HG03097 (cell line): Measurements from ENCODE around the gene IKZF1.

Experiments
- ATAC-seq: cut with Tn5 transposase; IDR thresholded peaks from one replicate; pipeline ENCODE4 v1.9.1; 2021; ENCODE audit not compliant: unreplicated experiment, low FRiP score

The IKZF1 gene

DNA sequence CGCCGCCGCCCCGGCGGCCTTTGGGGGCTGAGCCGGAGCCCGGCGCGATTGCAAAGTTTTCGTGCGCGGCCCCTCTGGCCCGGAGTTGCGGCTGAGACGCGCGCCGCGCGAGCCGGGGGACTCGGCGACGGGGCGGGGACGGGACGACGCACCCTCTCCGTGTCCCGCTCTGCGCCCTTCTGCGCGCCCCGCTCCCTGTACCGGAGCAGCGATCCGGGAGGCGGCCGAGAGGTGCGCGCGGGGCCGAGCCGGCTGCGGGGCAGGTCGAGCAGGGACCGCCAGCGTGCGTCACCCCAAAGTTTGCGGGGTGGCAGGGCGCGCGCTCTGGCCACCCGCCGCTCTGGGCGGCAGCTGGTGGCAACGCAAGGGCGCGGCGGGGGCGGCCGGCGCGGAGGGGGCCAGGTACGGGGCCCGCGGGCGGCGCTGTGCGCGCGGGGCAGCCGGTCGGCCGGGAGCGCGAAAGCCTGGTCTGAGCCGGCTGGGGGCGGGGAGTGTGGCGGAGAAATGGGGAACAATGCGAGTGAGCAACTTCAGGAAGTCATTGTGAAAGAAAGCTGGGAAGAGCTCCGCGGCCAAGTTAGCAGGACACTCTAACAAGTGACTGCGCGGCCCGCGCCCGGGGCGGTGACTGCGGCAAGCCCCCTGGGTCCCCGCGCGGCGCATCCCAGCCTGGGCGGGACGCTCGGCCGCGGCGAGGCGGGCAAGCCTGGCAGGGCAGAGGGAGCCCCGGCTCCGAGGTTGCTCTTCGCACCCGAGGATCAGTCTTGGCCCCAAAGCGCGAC is at the start of gene IKZF1:
Gene IKZF1 (plus strand): TSS at position 588 of the 782 bp plus-strand sequence. CDS start 14,346 bp downstream, outside the sequence.
- no peak for ATAC-seq

DNA sequence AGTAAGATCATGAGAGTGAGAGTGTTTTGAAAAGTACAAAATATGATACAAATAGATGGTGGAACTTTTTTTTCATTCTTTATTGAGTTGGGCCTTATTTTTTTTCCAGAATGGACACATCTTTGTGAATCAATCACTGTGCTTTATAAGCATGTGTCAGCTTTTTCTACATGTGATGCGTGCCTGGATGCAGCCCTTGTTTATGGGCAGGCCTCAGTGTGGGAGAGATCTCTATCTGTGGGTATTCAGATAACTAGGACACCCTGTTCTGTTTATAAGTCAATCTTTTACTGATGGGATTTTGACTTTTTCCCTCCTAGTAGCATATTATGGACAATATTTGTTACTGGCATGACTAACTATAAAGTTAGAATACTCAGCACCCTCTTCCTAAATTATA is 42.9 kb upstream of the IKZF1 start:
- ATAC-seq: no peak

DNA sequence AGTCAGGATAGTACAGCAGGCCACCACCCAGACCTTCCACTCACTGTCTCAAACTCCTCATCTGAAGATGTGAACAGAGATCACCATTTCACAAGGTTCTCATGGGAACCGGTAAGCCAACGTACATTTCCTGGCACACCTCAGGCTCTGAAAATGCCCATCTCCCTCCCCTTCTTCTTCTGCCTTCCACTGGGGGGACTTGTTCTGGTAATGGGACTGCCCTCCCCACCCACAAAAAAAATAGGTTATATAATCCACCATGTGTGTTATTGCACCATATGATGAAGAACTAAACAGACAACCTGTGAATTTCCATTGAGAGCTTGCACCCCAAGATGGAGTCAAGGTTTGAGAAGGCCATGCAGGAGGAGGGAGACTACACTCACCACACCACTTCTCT is 42.1 kb upstream of the IKZF1 start:
- ATAC-seq: no peak

DNA sequence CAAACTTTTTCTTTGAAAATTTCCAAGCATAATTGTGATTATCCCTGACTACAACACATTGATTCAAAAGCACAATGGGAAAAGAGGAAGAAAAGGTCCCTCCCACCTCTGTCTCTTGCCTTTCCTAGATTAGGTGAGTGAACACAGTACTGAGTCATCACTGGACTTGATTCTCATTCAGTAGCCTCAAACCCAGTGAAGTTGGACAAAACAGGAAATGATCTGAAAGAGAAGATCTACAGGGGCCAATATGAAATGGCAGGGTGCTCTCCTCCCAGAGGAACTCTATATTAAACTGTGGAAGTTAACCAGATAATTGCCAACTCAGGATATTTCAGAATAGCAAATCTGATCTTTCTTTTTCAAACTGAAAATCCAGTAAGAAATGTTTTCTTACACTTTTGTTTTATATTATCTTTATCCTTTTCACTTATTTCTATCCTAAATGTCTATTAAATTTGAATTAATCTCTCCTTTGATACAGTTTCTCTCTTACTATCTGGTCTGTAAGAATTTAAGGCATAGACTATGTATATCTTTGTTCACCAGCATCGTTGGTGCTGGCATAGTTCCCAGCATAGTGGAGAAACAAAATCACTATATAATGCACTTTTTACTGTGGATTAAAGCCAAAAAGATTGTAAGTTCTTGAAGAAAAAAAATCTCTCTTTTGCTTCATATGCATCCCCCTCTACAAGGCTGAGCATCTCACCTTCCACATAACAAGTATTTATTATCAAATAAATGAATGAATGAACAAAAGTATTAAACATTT is 41.4 kb upstream of the IKZF1 start:
- ATAC-seq: peak; percentile 74

DNA sequence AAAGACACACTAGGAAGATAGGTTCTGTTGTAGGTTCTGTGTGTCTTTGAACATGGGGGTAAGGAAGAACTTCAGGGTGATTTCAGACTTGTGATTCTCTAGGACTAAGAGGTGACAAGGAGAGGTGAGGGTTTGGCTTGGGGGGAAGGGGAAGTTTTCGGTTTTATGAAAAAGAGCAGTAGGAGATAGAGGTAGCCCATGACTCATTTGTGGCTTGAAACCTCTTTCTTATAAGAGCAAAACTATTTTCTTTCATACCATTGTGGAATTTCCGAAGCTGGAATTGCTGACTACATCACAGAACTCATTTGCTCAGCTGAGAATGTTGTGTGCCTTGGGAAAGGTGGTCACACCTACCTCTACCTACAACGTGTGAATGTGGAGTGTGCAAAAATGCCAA is 39.6 kb upstream of the IKZF1 start:
- no peak for ATAC-seq

DNA sequence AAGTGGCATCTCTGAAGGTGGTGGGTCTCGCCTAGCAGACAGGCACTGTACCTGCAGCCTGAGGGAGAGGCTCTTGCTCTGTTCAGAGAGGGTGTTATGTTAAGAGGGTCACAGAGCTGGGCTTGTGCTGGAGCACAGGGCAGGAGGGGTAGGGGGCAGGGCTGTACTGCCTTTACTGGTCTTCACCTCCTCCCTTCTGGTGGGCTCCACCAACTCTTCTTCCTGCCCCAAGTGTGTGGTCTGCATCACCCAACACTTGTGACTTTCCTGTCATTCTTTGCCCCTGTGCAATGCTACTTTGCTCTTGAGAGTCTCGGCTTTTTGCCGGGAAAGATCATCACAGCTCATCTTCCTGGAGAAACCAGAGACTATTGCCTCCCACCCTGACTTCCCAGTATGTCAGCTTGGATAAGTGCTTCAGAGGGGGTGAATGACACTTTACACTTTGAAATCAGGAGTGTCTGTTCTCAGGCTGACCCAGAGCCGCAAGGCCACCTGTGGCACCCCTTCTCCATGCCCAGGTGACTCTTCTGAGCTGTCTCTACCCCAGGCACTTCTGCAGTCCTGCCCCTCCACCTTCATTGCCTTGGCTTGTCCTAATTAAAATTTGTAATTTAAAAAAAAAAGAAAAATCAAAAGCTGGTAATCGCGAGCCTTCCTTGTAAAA is 38.4 kb upstream of the IKZF1 start:
- ATAC-seq: no peak

DNA sequence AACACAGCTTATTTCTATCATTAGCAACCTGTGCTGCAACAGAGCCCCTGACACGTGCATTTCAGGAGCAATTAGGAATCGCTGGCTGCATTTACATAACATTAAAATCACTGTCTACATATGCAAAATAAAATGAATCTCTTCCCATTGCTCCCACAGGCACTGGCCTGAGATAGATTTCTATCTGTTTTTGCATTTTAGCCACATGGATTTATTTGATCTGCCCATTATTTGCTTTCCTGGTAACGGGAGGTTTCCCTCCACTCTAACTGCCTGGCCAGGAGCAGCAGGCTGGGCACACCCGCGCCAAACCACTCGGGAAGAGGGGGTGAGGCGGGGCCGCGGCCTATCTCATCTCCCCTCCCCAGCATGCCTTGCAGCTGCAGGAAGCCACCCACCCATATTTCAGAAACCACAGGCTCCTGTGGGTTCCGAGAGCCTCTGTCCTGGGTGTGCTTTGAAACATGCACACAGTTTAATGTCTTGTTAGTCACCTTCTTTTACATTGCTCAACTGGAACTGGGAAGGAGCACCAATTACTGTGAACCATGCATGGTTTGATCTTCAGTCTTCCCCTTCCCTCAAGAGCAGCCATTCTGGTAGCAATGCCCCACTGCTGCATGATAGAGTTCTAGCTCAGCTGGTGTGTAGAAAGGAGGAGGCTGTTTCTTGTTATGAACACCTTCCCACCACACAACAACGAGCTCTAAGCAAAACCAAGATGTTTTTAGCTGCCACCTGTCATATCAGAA is 37.7 kb upstream of the IKZF1 start:
- ATAC-seq: peak; percentile 38

DNA sequence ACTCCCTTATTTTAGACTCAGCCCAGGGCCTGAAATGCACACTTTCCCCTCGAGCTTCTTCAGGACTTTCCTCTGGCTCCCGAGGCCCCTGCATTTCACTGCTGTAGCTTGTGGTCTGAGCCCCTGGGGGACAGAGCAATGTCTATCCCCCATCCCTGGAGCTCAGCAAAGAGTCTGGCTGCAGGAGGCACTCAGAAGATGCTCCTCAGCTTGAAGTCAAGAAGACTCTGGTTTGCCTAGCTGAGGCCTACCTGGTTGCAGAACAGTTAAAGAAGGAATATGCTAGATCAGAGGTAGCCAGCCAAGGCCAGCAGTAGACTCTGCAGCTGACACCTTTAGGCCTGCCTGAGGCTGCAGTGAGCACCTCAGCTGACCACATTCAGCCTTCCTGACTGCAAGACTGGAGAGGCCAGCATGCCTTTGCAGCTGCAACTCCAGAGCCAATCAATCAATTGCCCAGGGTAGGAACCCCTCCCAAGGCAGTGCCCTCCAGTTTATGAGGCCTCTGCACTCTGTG is 36.9 kb upstream of the IKZF1 start:
- ATAC-seq: no peak

DNA sequence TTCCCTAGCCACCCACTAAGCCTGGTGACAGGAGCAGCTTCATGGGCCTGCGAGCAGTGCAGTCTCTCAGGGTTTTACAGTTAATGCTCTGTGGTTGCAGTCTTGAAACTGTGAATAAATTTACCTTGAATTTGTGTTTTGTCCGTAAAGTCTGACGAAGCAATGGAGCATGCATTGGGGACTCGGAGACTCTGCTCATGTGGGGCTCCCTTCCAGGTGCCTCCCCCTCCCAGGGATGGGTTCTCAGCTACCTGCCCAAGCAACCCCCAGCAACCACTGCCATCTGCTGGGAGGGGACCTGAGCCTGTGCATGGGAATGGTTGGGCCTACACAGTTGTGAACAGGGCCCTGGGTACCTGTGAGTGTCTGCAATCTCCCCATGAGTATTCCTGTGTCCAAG is 36.3 kb upstream of the IKZF1 start:
- no peak for ATAC-seq

DNA sequence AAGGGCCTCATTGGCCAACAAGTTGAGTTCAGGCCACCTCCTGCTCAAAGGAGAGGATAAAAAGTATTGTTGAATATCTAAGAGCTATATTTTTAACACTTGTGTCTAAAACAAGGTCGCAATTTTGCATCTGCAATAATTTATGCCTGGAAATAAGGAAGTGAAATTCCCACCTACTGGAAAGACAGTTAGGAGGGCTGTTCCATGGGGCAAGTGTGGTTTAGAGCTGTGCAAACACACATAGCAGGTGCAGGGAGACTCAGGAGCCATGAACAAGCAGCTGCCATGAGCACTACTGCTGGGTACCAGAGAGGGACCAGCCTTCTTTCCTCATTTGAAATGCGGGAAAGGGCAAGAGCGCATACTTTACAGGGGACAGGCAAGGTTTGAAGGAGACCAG is 35.5 kb upstream of the IKZF1 start:
- ATAC-seq: no peak

DNA sequence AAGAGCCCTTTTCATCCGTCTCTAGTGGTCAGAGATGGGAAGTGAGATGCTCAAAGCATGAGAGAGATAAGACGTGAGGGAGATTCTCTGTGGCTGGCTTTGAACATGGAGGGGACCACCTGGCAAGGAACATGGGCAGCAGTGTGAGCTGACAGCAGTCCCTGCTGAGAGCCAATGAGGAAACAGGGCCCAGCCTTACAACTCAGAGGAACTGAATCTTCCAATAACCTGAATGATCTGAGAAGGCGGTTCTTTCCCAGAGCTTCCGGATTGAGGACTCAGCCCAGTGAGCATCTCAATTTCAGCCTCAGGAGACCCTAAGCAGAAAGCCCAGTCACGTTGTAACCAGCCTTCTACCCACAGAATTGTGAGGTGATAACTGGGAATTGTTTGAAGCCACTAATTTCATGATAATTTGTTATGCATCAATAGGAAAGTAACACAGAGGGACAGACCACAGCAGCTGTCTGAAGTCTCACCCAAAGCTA is 33.9 kb upstream of the IKZF1 start:
- no peak for ATAC-seq

DNA sequence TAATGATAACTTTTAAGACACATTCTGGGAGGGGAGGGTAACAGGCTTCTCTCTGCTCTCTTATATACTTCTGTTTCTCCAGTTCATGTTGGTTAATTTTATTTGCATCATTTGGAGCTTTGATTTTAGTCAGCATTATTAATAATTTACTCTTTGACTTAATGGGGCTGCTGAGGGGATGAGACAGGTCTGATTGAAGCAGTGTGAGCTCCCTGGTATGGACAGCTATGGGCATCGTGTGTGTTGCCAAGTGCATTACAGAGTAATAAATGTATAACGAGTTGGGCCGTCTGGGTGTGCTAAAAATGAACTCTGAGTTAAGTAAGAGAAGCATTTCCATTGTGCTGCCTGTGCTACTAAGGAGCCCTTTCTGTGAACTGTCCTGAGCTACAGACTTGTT is 31.7 kb upstream of the IKZF1 start:
- ATAC-seq: no peak

DNA sequence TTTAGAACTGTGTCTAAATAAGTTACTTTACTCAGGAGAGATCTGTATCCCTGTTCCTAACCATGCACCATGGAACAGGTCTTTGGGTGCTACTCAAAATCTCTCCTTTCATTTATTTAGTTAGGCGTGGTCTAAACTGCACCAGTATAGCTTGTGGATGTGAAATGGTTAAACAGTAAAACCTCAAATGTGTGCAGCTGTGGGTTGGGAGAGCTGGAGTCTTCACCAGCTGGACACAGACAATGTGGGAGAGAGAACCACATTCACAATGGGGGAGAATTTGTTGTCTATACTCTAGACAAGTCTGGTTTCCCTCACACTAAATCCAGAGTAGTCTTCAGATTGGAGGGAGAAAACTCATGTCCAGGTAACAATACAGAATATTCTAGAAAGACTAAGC is 31.2 kb upstream of the IKZF1 start:
- ATAC-seq: no peak

DNA sequence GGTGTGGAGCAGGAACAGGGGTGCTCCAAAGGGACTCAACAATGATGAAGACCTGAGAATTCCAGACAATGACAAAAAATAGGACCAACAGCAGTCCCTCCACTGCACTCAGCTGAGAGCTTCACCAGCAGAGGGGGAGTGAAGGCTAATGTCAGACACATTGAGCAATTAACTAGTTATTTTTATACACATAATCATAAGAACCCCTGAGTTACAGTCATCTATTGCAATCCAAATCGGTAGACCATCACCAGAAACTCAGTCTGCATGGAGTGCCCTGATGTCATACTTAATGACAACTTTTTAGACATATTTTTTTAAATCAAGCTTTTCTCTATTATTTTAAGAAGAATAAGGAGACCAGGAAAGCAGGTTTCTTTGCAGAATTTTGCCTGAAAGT is 30.6 kb upstream of the IKZF1 start:
- no peak for ATAC-seq

DNA sequence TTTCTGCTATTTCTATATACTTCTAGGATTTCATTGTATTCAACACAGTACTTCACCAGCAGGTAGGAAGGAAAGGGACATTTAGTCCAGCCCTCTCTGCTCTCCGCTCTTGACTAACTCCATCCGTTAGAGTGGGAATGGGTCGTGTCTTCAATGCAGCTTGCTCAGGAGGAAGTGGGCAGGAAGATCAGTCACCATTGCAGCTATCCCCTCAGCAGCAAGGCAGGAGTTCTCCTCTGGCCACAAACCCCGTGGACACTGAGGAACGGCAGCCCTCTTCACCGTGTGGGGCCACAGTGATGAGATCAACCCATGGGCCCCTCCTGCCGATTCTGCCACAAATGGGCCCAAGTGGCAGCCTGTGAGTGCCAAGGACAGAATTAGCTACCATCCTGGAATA is 30.2 kb upstream of the IKZF1 start:
- ATAC-seq: no peak

DNA sequence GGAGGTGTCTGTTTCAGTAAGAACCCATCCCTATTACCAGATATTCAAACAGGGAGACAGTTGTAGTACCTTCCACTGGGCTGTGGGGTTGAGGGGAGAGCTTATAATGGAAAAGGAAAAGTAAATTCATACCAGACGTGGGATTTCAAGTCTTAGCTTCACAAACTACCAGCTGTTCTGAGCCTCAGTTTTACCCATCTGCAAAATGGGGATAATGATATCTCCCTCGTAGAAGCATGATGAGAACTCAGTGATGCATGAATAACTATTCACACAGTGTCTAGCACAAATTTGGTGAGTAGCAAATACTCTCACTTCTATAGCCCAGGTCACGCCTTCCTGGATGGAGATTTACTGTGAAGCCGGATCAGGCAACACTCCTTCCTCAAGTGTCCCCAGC is 29.1 kb upstream of the IKZF1 start:
- no peak for ATAC-seq

DNA sequence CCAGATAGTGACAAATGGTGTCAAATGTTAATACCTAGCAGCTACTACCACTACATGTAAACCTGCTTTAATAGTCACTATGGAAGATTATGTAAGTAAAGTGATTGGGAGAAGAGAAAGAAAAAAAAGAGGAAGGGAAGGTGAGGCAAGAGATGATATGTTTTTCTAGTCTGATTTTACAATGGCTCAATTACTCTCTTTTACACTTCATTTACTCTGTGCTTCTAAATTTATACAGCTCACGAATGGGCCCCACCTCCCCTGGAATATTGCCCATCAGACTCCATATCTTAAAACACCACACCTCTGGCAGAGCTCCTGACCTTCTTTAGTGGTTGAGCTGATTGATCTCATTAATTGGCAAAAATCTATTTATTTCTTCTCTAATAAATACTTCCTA is 28.0 kb upstream of the IKZF1 start:
- ATAC-seq: no peak

DNA sequence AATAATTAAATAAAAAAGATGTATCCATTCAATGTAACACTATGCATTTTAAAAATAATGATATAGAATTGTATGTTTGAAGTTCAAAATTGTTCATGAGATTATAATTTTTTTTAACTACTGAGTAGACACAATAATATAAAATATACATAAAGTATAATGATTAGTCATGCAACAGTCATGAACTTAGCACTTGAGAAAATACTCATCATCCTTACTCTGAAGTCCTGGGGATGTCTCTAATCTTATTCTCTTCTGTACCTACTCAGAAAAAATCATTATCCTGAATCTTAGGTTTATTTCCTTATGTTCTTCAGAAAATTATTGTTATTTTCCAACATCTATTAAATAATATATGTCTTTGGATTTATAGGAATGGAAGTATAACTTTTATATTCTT is 26.4 kb upstream of the IKZF1 start:
- ATAC-seq: no peak

DNA sequence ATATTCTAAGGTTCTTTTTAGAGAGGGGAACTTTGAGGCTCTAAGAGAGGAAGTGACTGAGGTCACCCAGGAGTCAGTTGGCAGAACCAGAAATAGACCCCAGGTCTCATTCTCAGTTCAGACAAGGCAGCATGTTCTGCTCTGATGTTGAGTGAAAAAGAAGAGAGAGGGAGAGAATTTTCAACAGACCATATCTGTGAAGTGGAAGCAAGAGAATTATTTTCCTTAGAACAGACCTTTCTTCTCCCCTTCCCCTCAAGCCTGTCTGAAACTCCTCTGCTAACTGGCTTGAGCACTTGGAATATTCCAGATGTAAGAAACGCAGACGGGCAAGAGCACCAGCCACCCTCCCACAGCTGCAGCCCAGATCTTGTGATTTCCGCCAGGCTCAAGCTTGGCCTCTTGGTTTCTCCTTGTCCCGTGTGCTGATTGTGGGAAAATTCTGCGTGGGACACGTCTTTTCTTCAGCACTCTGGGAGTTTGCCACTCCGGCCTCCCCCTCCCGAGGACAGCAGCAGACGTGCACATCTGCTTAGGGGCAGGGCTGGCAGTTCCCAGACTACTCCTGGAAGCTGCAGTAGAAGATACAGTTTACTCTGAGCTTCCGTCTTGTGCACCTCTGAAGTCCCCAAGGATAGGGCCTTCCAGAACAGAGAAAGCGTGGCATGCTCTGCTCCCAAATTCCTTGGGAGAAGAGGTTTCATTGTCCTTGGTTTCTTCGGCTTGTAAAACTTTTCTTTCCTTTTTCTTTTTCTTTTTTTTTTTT is 22.7 kb upstream of the IKZF1 start:
- ATAC-seq: peak; percentile 96
